NCI-H524 treated with DMSO at 0.1 percent for 48 hours (cell line): ENCODE results near the gene CACNB1.

Experiments
- DNase-seq: peaks from one replicate; lab custom pipeline; 2025; lab: John Stamatoyannopoulos, UW

The CACNB1 gene

GRCh38 chr17:39123627-39124026 is 73.8 kb downstream of the CACNB1 start:
- no peak for DNase-seq
